Activated CD4-positive, alpha-beta T cell treated with anti-CD3 and anti-CD28 coated beads, Interleukin-2, amount 10 ng/mL, durations not matched to agents 24 days and 14 days (primary cell): ENCODE measurements around the gene NEU2. TPM values are rescaled to one million over a fixed set of nuclear protein-coding genes. Genes with fewer than 3 reads are reported as not detected.

Experiments
- DNase-seq: peaks from one replicate; pipeline ENCODE4 v3.0.0; 2022
- H3K27ac Mint-ChIP-seq: one replicate; pipeline ENCODE4 v1.8.0; 2022; ENCODE audit warnings: mild to moderate bottlenecking, mixed read lengths
- H3K27me3 Mint-ChIP-seq: one replicate; pipeline ENCODE4 v1.8.0; 2022; ENCODE audit warnings: mixed read lengths
- H3K36me3 Mint-ChIP-seq: one replicate; pipeline ENCODE4 v1.8.0; 2022; ENCODE audit warnings: low read depth, mild to moderate bottlenecking, mixed read lengths
- H3K4me1 Mint-ChIP-seq: one replicate; pipeline ENCODE4 v1.8.0; 2021; ENCODE audit warnings: mixed read lengths
- H3K4me3 Mint-ChIP-seq: one replicate; pipeline ENCODE4 v1.8.0; 2022; ENCODE audit warnings: mild to moderate bottlenecking, moderate library complexity, mixed read lengths
- H3K9me3 Mint-ChIP-seq: one replicate; pipeline ENCODE4 v1.8.0; 2021; ENCODE audit warnings: mixed read lengths
- intact Hi-C: fragments of 100-400 bp; cut with micrococcal nuclease; formaldehyde crosslinking; loops from one replicate; pipeline ENCODE4 v1.15.1; 2023
- total RNA-seq: library from RNA; stranded (reverse); gene quantifications from 2 replicates; pipeline ENCODE4 v1.2.3, GENCODE V29; 2022

Gene NEU2
- total RNA-seq: not detected in 2 replicates

DNA sequence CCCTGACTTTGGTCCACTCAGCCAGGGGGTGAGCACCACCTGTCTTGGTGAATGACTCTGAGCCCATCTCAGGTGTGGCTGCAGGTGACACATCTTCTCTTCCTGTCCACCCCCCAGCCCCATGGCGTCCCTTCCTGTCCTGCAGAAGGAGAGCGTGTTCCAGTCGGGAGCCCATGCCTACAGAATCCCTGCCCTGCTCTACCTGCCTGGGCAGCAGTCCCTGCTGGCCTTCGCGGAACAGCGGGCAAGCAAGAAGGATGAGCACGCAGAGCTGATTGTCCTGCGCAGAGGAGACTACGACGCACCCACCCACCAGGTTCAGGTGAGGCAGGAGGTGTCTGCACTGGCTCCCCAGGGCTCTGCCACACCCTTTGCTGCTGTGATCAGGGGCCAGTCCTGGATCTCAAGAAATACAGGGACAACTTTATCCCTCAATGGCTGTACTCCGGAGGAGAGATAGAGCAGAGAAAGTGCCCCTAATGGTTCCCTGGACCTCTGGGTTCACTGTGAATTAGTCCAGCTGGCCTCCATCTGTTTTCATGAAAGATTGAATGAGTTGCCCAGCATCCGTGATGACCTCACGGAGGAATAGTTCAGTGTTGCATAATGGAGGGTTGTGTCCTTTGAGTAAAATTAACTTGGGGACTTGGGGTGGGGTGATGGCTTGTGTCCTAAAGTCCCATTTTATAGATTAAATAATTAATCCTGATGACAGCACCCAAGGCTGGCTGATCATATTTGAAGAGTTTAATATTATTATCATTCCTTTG, at the start of gene NEU2:
TSS of gene NEU2 (plus strand) at position 122 of the 770 bp plus-strand sequence. CDS start at position 122, 0 bp downstream.
- H3K27ac Mint-ChIP-seq: no peak within 1 kb of the TSS
- H3K27me3 Mint-ChIP-seq: no peaks in the 10 kb centered on the region
- H3K36me3 Mint-ChIP-seq: no peaks in the 10 kb centered on the region
- H3K4me1 Mint-ChIP-seq: peaks cover 3% of the 10 kb centered on the region
- no peaks in the 10 kb centered on the region for H3K9me3 Mint-ChIP-seq
- intact Hi-C loops: no loop called here
- no peak for DNase-seq
- no peak within 1 kb of the TSS for H3K4me3 Mint-ChIP-seq

DNA sequence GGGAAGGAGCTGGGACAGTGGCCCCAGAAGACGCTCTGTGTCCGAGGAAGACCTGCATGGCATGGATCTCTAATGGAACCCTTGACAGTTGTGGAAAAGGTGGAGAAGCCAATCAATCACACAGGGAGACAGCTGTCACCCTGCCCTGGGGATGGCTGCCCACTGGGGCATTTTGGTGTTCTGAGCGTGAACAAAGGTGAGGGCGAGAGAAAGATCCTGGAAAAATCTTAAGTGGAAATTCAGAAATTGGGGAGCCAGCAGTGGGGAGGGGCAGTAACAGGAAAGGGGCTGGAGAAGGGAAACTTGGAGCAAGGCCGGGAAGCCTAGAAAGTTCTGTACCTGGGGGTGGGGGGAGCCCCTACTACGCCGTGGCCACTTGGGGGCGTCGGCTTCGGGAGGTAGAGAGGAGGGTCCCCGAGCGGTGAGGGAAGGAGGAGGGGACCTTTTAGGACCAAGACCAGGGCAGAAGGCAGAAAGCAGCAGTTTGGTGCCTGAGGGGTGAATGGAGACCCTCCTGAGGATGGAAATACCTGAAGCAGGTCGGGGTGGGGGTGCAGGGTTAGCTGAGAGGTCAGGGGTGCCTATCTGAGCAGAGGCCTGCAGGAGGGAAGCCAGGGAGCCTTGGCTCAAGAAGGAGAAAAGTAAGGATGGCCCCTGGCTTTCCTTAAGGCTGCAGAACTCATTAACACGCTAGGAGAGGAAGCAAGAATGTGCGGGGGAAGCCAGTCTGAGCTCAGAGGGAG, 49.4 kb upstream of the NEU2 start:
- Mint-ChIP-seq H3K27ac (no peak overlapping the region), H3K4me1 (no peaks in the 10 kb centered on the region), H3K9me3 (no peaks in the 10 kb centered on the region), H3K36me3 (no peaks in the 10 kb centered on the region), H3K4me3 (no peak overlapping the region), H3K27me3 (peaks cover 6% of the 10 kb centered on the region)
- no peak for DNase-seq
- intact Hi-C loops: no loop called here

DNA sequence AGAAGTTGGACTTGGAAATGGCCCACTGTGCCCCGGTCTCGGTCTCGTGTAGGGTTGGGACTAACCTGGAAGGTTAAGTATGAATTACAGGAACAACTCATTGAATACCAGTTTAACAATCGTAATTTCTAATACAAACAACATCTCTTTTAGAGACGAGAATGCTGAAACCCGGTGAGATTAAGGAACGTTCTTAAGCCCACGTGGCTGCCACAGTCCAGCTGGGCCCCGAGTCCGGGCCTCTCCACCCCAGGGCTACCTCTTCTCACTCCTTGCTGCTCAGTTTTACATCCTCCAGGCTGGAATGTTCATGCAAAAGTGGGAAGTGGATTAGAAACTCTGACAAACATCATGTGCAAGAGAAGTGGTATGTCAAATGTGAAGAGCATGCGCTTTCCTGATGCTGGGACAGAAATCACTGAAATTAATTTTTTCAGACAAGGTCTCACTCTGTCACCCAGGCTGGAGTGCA, 48.8 kb upstream of the NEU2 start:
- DNase-seq: no peak
- peaks cover 9% of the 10 kb centered on the region for H3K27me3 Mint-ChIP-seq
- no peak overlapping the region for H3K27ac Mint-ChIP-seq
- H3K36me3 Mint-ChIP-seq: no peaks in the 10 kb centered on the region
- intact Hi-C loops: no loop called here
- no peaks in the 10 kb centered on the region for H3K9me3 Mint-ChIP-seq
- no peaks in the 10 kb centered on the region for H3K4me1 Mint-ChIP-seq
- H3K4me3 Mint-ChIP-seq: no peak overlapping the region

- H3K9me3 Mint-ChIP-seq: no peaks in the 10 kb centered on the region
- H3K36me3 Mint-ChIP-seq: no peaks in the 10 kb centered on the region
- DNase-seq: no peak
- no peak overlapping the region for H3K27ac Mint-ChIP-seq
- H3K27me3 Mint-ChIP-seq: peaks cover 16% of the 10 kb centered on the region
- H3K4me1 Mint-ChIP-seq: no peaks in the 10 kb centered on the region
- H3K4me3 Mint-ChIP-seq: no peak overlapping the region
- intact Hi-C loops: no loop called here
Measured at GRCh38 chr2:232984451-232985207, 47.8 kb upstream of the NEU2 start.

DNA sequence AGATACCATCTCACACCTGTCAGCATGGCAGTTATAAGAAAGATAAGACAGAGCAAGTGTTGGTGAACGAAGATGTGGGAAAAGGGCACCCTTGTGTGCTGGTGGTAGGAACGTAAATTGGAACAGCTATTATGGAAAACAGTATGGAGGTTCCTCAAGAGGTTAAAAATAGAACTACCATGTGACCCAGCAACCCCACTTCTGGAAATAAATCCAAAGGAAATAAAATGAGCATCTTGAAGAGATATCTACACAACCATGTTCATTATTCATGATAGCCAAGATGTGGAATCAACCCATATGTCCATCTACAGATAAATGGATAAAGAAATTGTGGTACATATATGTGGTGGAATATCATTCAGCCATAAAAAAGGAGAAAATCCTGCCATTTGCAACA, 46.3 kb upstream of the NEU2 start:
- Mint-ChIP-seq H3K27ac (no peak overlapping the region), H3K4me3 (no peak overlapping the region), H3K4me1 (no peaks in the 10 kb centered on the region), H3K27me3 (peaks cover 27% of the 10 kb centered on the region), H3K36me3 (no peaks in the 10 kb centered on the region), H3K9me3 (no peaks in the 10 kb centered on the region)
- intact Hi-C loops: no loop called here
- no peak for DNase-seq

- no peak overlapping the region for H3K27ac Mint-ChIP-seq
- H3K4me3 Mint-ChIP-seq: no peak overlapping the region
- no peak for DNase-seq
- intact Hi-C loops: no loop called here
- H3K4me1 Mint-ChIP-seq: no peaks in the 10 kb centered on the region
- no peaks in the 10 kb centered on the region for H3K9me3 Mint-ChIP-seq
- no peaks in the 10 kb centered on the region for H3K36me3 Mint-ChIP-seq
- H3K27me3 Mint-ChIP-seq: peaks cover 28% of the 10 kb centered on the region
Measured at GRCh38 chr2:232993231-232993821, 39.1 kb upstream of the NEU2 start.

DNA sequence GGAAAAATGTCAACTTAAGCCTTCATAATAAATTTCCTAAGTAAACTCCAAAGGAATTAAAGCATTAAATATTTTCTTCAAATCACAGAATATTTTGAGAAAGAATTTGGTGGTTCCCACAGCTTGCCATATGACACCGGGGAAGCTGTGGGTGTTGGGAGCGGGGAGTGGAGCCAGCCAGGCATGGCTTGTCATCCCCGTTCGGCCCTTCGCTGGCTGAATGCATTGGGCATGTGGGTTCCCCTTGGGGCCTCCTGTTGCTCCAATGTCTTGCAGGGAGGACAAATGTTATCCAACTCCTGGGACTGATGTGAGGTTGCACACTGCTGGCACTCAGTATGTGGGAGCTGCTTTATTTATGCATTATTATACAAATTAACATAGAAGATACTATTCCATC, 38.0 kb upstream of the NEU2 start:
- no peak for DNase-seq
- Mint-ChIP-seq H3K4me3 (no peak overlapping the region), H3K27me3 (peaks cover 19% of the 10 kb centered on the region), H3K9me3 (no peaks in the 10 kb centered on the region), H3K36me3 (no peaks in the 10 kb centered on the region), H3K27ac (no peak overlapping the region), H3K4me1 (no peaks in the 10 kb centered on the region)
- intact Hi-C loops: no loop called here

- DNase-seq: no peak
- H3K4me3 Mint-ChIP-seq: no peak overlapping the region
- H3K27ac Mint-ChIP-seq: no peak overlapping the region
- intact Hi-C loops: no loop called here
- no peaks in the 10 kb centered on the region for H3K4me1 Mint-ChIP-seq
- no peaks in the 10 kb centered on the region for H3K36me3 Mint-ChIP-seq
- H3K27me3 Mint-ChIP-seq: no peaks in the 10 kb centered on the region
- H3K9me3 Mint-ChIP-seq: no peaks in the 10 kb centered on the region
Measured at GRCh38 chr2:232997749-232998665, 34.5 kb upstream of the NEU2 start.

- Mint-ChIP-seq H3K36me3 (no peaks in the 10 kb centered on the region), H3K27me3 (peaks cover 2% of the 10 kb centered on the region), H3K9me3 (no peaks in the 10 kb centered on the region), H3K4me1 (no peaks in the 10 kb centered on the region), H3K27ac (no peak overlapping the region), H3K4me3 (no peak overlapping the region)
- no peak for DNase-seq
- intact Hi-C loops: no loop called here
Measured at GRCh38 chr2:232998666-232998985, 33.8 kb upstream of the NEU2 start.

- intact Hi-C loops: no loop called here
- H3K4me3 Mint-ChIP-seq: no peak overlapping the region
- no peak for DNase-seq
- no peak overlapping the region for H3K27ac Mint-ChIP-seq
- no peaks in the 10 kb centered on the region for H3K9me3 Mint-ChIP-seq
- no peaks in the 10 kb centered on the region for H3K36me3 Mint-ChIP-seq
- no peaks in the 10 kb centered on the region for H3K4me1 Mint-ChIP-seq
- H3K27me3 Mint-ChIP-seq: peaks cover 2% of the 10 kb centered on the region
Measured at GRCh38 chr2:232999354-232999753, 33.1 kb upstream of the NEU2 start.

GRCh38 chr2:233000886-233001750, 31.4 kb upstream of the NEU2 start:
- Mint-ChIP-seq H3K9me3 (no peaks in the 10 kb centered on the region), H3K27me3 (peaks cover 3% of the 10 kb centered on the region), H3K4me1 (no peaks in the 10 kb centered on the region), H3K27ac (no peak overlapping the region), H3K36me3 (no peaks in the 10 kb centered on the region), H3K4me3 (no peak overlapping the region)
- DNase-seq: no peak
- intact Hi-C loops: no loop called here

- intact Hi-C loops: no loop called here
- Mint-ChIP-seq H3K27ac (no peak overlapping the region), H3K36me3 (no peaks in the 10 kb centered on the region), H3K4me1 (no peaks in the 10 kb centered on the region), H3K4me3 (no peak overlapping the region), H3K27me3 (peaks cover 4% of the 10 kb centered on the region), H3K9me3 (no peaks in the 10 kb centered on the region)
- DNase-seq: no peak
Measured at GRCh38 chr2:233002829-233003657, 29.4 kb upstream of the NEU2 start.
